HG03103 (cell line): Measurements from ENCODE around the gene LPP.

ENCODE experiments used
- ATAC-seq: cut with Tn5 transposase; IDR thresholded peaks from one replicate; pipeline ENCODE4 v1.9.1; 2021; ENCODE audit warnings: low read depth; ENCODE audit not compliant: unreplicated experiment

The LPP gene

DNA sequence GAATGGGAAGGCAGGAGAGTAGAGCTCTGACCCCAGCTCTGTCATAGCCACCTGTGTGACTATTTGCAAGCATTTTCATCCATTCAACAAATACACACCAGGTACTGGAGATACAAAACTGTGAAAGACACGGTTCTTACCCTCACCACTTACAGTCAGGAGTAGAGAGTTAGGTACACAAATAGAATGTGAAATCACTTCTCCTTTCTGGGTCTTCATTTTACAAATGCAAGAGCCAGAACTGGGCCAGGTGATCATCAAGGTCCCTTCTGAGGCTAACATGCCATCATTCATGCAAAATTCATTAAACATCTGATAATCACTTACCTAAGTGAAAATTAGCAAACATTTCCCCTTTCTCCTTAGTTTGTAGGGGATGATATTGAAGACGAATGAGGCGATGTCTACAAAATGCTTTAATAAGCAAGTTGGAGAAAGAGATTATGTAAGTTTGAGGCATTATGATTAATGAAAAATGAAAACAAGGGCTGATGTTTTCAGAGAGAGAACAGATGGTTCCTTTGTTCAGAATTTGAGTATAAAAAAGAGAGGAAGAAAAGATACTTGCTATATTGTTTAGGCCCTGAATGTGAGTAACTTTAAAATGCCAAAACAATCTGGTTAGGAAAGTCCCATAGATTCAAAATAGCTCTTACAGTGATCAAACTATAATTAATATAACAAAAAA lies 88.6 kb downstream of the LPP start:
- ATAC-seq = no peak

- ATAC-seq = no peak
These were observed 89.3 kb downstream of the LPP start for GRCh38 chr3:188243124-188243795.

- no peak for ATAC-seq
These were observed 90.5 kb downstream of the LPP start for GRCh38 chr3:188244395-188244861.

DNA sequence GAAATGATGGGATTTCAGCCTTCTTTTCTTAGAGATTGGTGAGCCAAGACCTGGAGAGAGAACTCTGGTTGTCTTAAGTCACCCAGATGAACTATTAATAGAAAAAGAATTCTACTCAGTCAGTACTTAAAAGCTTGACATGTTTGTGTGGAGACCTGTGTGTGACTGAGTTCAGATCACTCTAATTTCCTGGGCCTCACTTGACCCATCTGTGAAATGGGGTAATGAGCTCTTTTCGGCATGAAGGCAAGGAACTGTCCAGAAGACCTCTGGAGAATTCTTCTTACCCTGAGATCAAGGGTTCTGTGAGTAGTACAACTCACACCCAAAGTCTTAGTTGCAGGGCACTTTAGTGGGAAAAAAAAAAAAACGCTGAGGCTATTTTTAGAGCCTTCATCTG lies 92.9 kb downstream of the LPP start:
- ATAC-seq = no peak

- ATAC-seq = no peak
These were observed 94.1 kb downstream of the LPP start for GRCh38 chr3:188248036-188248561.

GRCh38 chr3:188253123-188253793 lies 99.3 kb downstream of the LPP start:
- no peak for ATAC-seq

GRCh38 chr3:188253800-188254452 lies 100.0 kb downstream of the LPP start:
- ATAC-seq = no peak

DNA sequence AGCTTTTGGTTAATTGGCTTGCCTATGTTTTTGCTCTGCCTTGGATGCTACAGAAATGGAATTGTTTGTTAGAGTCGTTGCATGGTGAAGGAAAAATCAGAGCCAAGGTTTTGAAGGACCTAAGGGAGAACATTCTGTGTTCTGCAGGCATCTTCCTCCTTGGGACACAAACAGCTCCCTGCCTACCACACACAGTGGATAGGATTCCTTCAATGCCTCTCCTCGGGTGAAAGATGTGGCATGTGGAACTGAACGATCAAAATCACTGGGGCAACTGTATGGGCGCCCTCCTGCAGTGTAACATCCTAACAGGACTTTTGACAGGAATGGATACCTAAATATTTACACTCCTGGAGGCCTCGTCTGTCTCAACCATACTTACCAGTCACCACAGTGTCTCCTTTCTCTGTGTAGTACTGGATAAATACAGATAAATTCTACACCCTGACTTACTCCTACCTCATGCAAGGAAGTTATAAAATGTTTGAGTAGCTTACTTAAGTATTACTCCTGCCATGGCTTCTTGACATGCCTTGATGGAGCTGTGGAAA lies 100.6 kb downstream of the LPP start:
- no peak for ATAC-seq

- no peak for ATAC-seq
These were observed 101.2 kb downstream of the LPP start for GRCh38 chr3:188255190-188255589.

GRCh38 chr3:188256758-188257157 lies 102.8 kb downstream of the LPP start:
- ATAC-seq = no peak

- ATAC-seq = no peak
These were observed 103.5 kb downstream of the LPP start for GRCh38 chr3:188257384-188258026.

GRCh38 chr3:188259191-188259590 lies 105.2 kb downstream of the LPP start:
- ATAC-seq = no peak

- ATAC-seq = no peak
These were observed 105.6 kb downstream of the LPP start for GRCh38 chr3:188259596-188259995.

- no peak for ATAC-seq
These were observed 107.1 kb downstream of the LPP start for GRCh38 chr3:188261011-188261410.

DNA sequence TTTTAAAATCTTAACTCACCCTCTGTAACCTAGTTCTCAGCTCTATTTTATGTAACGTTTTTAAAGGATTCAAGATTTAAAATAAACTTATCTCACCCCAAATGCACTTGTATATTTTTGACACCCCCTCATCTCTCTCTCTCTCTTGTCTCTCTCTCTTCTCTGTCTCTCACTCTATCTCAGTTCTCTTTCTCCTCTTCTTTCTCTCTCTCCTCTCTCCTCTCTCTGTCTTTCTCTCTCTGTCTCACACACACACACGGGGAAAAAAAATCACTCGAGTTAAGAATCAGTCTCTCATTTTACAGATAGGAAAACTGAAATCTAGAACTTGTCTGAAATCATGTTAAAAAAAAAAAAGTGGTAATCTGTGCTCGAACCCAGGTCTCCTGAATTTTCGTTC lies 108.5 kb downstream of the LPP start:
- ATAC-seq = no peak

GRCh38 chr3:188262913-188263683 lies 109.1 kb downstream of the LPP start:
- ATAC-seq = no peak

- ATAC-seq = no peak
These were observed 110.6 kb downstream of the LPP start for GRCh38 chr3:188264226-188265207.

DNA sequence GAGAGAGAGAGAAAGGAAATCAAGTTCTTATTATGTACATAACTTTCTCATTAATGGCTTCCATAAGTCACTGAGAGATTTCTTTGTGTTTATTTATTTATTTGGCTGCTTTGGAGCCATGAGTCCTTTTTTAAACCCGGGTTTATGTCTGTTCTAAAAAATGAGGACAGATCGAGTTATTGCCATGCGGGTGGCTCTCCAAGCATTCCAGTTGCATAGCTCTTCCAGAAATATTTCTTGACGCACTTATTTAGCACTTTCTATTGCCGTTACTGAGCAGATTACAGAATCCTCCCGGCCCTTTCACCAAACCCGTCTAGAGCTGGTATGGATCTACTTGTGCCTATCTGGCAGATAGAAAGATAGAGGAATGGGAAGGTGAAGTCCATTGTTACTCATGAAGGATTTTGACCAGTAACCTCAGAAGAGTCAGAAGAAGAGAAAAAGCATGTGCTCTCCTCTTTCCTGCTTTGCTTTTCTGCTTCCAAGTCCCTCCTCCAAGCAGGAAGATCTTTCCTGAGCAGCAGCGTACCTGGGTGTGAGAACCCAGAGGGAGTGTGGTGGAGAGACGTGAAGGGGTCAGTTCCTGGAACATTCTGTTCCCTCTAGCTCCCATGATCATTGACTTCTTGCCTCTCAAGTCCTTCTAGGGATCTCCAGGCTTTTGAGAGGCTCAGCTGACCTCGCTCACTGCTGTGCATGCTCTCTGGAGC lies 112.8 kb downstream of the LPP start:
- ATAC-seq = no peak
